Germinal center (tissue), 1 donor: ENCODE data around the gene PTAFR.

ENCODE experiments used
- DNase-seq: peaks from one replicate; pipeline ENCODE4 v3.0.0; 2012; ENCODE audit warnings: mixed read lengths, low spot score

PTAFR gene

GRCh38 chr1:28176492-28177470, at the start of gene PTAFR:
PTAFR (minus strand) TSS chr1:28176690; CDS start chr1:28151021, 25,669 bp downstream.
- peak; percentile 65 for DNase-seq

- DNase-seq = no peak
Measured at GRCh38 chr1:28213315-28213714, 36.8 kb upstream of the PTAFR start.

- no peak for DNase-seq
Measured at GRCh38 chr1:28209700-28210099, 33.2 kb upstream of the PTAFR start.

GRCh38 chr1:28208818-28209441, 32.4 kb upstream of the PTAFR start:
- peak; percentile 63 for DNase-seq

GRCh38 chr1:28205243-28205642, 28.8 kb upstream of the PTAFR start:
- no peak for DNase-seq

- DNase-seq = no peak
Measured at GRCh38 chr1:28200234-28200873, 23.9 kb upstream of the PTAFR start.

GRCh38 chr1:28199328-28200233, 23.1 kb upstream of the PTAFR start:
- peak; percentile 18 for DNase-seq

GRCh38 chr1:28197682-28198415, 21.4 kb upstream of the PTAFR start:
- no peak for DNase-seq

- no peak for DNase-seq
Measured at GRCh38 chr1:28196330-28196729, 19.8 kb upstream of the PTAFR start.

- DNase-seq = no peak
Measured at GRCh38 chr1:28195780-28196179, 19.3 kb upstream of the PTAFR start.

GRCh38 chr1:28194326-28195035, 18.0 kb upstream of the PTAFR start:
- DNase-seq = no peak

GRCh38 chr1:28193701-28194161, 17.2 kb upstream of the PTAFR start:
- DNase-seq = no peak

GRCh38 chr1:28190996-28191645, 14.6 kb upstream of the PTAFR start:
- DNase-seq = no peak

GRCh38 chr1:28190337-28190979, 14.0 kb upstream of the PTAFR start:
- DNase-seq = no peak

GRCh38 chr1:28185071-28185470, 8.6 kb upstream of the PTAFR start:
- no peak for DNase-seq

GRCh38 chr1:28180306-28181305, 4.1 kb upstream of the PTAFR start:
- DNase-seq = no peak

GRCh38 chr1:28178690-28179485, 2.4 kb upstream of the PTAFR start:
- DNase-seq = no peak
